Measurements from ENCODE around the gene DCBLD1.

Gene DCBLD1

GRCh38 chr6:117531346-117531745, 48.9 kb downstream of the DCBLD1 start:
- no peak for DNase-seq (ENCODE audit: low read depth)

- DNase-seq (ENCODE audit: low read depth) = no peak
Observed at GRCh38 chr6:117531809-117532725, 49.6 kb downstream of the DCBLD1 start.

- no peak for DNase-seq (ENCODE audit: low read depth)
Observed at GRCh38 chr6:117533775-117534174, 51.3 kb downstream of the DCBLD1 start.

GRCh38 chr6:117534974-117535373, 52.5 kb downstream of the DCBLD1 start:
- DNase-seq (ENCODE audit: low read depth) = no peak

GRCh38 chr6:117536317-117536716, 53.8 kb downstream of the DCBLD1 start:
- DNase-seq (ENCODE audit: low read depth) = no peak

- DNase-seq (ENCODE audit: low read depth) = no peak
Observed at GRCh38 chr6:117538615-117539014, 56.1 kb downstream of the DCBLD1 start.

- DNase-seq (ENCODE audit: low read depth) = no peak
Observed at GRCh38 chr6:117540670-117541069, 58.2 kb downstream of the DCBLD1 start.

- no peak for DNase-seq (ENCODE audit: low read depth)
Observed at GRCh38 chr6:117542493-117542892, 60.0 kb downstream of the DCBLD1 start.

- DNase-seq (ENCODE audit: low read depth) = no peak
Observed at GRCh38 chr6:117544716-117545115, 62.2 kb downstream of the DCBLD1 start.

- no peak for DNase-seq (ENCODE audit: low read depth)
Observed at GRCh38 chr6:117545161-117545595, 62.7 kb downstream of the DCBLD1 start.

- DNase-seq (ENCODE audit: low read depth) = no peak
Observed at GRCh38 chr6:117546674-117547073, 64.2 kb downstream of the DCBLD1 start.

GRCh38 chr6:117547688-117548621, 65.5 kb downstream of the DCBLD1 start:
- DNase-seq (ENCODE audit: low read depth) = peak; percentile 38

GRCh38 chr6:117548797-117549301, 66.4 kb downstream of the DCBLD1 start:
- DNase-seq (ENCODE audit: low read depth) = no peak

- no peak for DNase-seq (ENCODE audit: low read depth)
Observed at GRCh38 chr6:117549611-117550010, 67.1 kb downstream of the DCBLD1 start.

- DNase-seq (ENCODE audit: low read depth) = no peak
Observed at GRCh38 chr6:117550078-117550600, 67.7 kb downstream of the DCBLD1 start.

GRCh38 chr6:117550618-117551242, 68.3 kb downstream of the DCBLD1 start:
- DNase-seq (ENCODE audit: low read depth) = no peak

- no peak for DNase-seq (ENCODE audit: low read depth)
Observed at GRCh38 chr6:117552618-117553017, 70.1 kb downstream of the DCBLD1 start.

GRCh38 chr6:117553142-117553541, 70.7 kb downstream of the DCBLD1 start:
- DNase-seq (ENCODE audit: low read depth) = no peak

GRCh38 chr6:117555262-117555849, 72.9 kb downstream of the DCBLD1 start:
- DNase-seq (ENCODE audit: low read depth) = no peak

- DNase-seq (ENCODE audit: low read depth) = no peak
Observed at GRCh38 chr6:117555882-117556498, 73.5 kb downstream of the DCBLD1 start.

GRCh38 chr6:117557951-117558350, 75.5 kb downstream of the DCBLD1 start:
- no peak for DNase-seq (ENCODE audit: low read depth)
